IMR-90 (cell line): ENCODE data around the gene LDHB. TPM values are rescaled to one million over a fixed set of nuclear protein-coding genes. Genes with fewer than 3 reads are reported as not detected.
"Not testable (repeated sequence)": the region's sequence is repeated elsewhere in the genome, so short reads cannot be mapped to it uniquely, and the experiment has no call there.

ENCODE experiments used
- ATAC-seq: fragments of 200-7000 bp; cut with Tn5 transposase; 2 replicates; pipeline ENCODE4 v1.9.1; 2020; ENCODE audit warnings: low read depth, mild to moderate bottlenecking, moderate library complexity
- BruUV-seq: library from RNA; stranded (reverse); fragments of 400-500 nt; replicated peaks from 2 replicates; lab custom pipeline; 2021; lab: Mats Ljungman, UMichigan
- CTCF ChIA-PET: fragments of 300-600 bp; formaldehyde crosslinking; extraction: SDS; loops from one replicate; lab custom pipeline; 2021; ENCODE audit warnings: antibody characterized with exemption; lab: Yijun Ruan, JAX
- POLR2A ChIA-PET: fragments of 300-600 bp; sonication (Branson Sonifier 250); formaldehyde crosslinking; loops from one replicate; lab custom pipeline; 2022; ENCODE audit warnings: antibody characterized with exemption; ENCODE audit not compliant: unreplicated experiment; lab: Charles Lee
- DNase-seq: peaks from one replicate; pipeline ENCODE4 v3.0.0; 2013
- H2AFZ ChIP-seq: replicated peaks from 2 replicates; pipeline ENCODE3; 2013; ENCODE audit warnings: low read length, mild to moderate bottlenecking; ENCODE audit not compliant: poor library complexity
- H2AK5ac ChIP-seq: 2 replicates; pipeline ENCODE4 v1.6.1; 2013; ENCODE audit warnings: low read depth, low read length, inconsistent platforms
- H2AK9ac ChIP-seq: replicated peaks from 2 replicates; pipeline ENCODE3; 2013; ENCODE audit warnings: mild to moderate bottlenecking, low read depth, low read length, moderate library complexity; ENCODE audit not compliant: poor library complexity
- H2BK120ac ChIP-seq: 2 replicates; pipeline ENCODE4 v1.6.1; 2013; ENCODE audit warnings: low read depth, low read length, inconsistent platforms
- H2BK15ac ChIP-seq: 3 replicates; pipeline ENCODE4 v1.6.1; 2013; ENCODE audit warnings: low read depth, low read length, inconsistent platforms
- H2BK20ac ChIP-seq: 2 replicates; pipeline ENCODE4 v1.6.1; 2013; ENCODE audit warnings: low read depth, mild to moderate bottlenecking, inconsistent platforms, low read length, moderate library complexity
- H2BK5ac ChIP-seq: 2 replicates; pipeline ENCODE4 v1.6.1; 2013; ENCODE audit warnings: mild to moderate bottlenecking, low read depth, low read length, inconsistent platforms; ENCODE audit not compliant: poor library complexity, severe bottlenecking
- H3K14ac ChIP-seq: replicated peaks from 2 replicates; pipeline ENCODE4 v1.6.1; 2013; ENCODE audit warnings: low read depth, low read length, inconsistent platforms
- H3K18ac ChIP-seq: 2 replicates; pipeline ENCODE4 v1.6.1; 2013; ENCODE audit warnings: low read depth, low read length, control low read depth
- H3K23ac ChIP-seq: 2 replicates; pipeline ENCODE4 v1.6.1; 2013; ENCODE audit warnings: low read depth, low read length, inconsistent platforms
- H3K27ac ChIP-seq: 2 replicates; pipeline ENCODE4 v1.5.1; 2013; ENCODE audit warnings: mild to moderate bottlenecking, control low read depth, low read length; ENCODE audit not compliant: insufficient read depth
- H3K27me3 ChIP-seq: 2 replicates; pipeline ENCODE4 v1.6.1; 2013; ENCODE audit warnings: low read length; ENCODE audit not compliant: control insufficient read depth, insufficient read depth
- H3K36me3 ChIP-seq: 2 replicates; pipeline ENCODE4 v1.6.1; 2013; ENCODE audit warnings: low read length, mixed read lengths; ENCODE audit not compliant: control insufficient read depth, insufficient read depth
- H3K4ac ChIP-seq: 2 replicates; pipeline ENCODE4 v1.6.1; 2013; ENCODE audit warnings: low read depth, low read length, inconsistent platforms
- H3K4me1 ChIP-seq: 2 replicates; pipeline ENCODE4 v1.6.1; 2013; ENCODE audit warnings: low read length, mixed read lengths; ENCODE audit not compliant: control insufficient read depth, insufficient read depth
- H3K4me2 ChIP-seq: 2 replicates; pipeline ENCODE4 v1.6.1; 2013; ENCODE audit warnings: low read depth, mild to moderate bottlenecking, control low read depth, low read length, moderate library complexity
- H3K4me3 ChIP-seq: 2 replicates; pipeline ENCODE4 v1.5.1; 2013; ENCODE audit warnings: low read depth, mild to moderate bottlenecking, control low read depth, low read length, moderate library complexity; ENCODE audit not compliant: insufficient read depth
- H3K56ac ChIP-seq: 2 replicates; pipeline ENCODE4 v1.6.1; 2013; ENCODE audit warnings: low read length, inconsistent platforms; ENCODE audit not compliant: insufficient read depth; ENCODE audit errors: extremely low read depth
- H3K79me1 ChIP-seq, 2 experiments: 2 replicates each; pipeline ENCODE4 v1.6.1; 2013; ENCODE audit warnings: low read length in 2 of 2, inconsistent platforms in 1 of 2, low read depth in 1 of 2
- H3K9ac ChIP-seq: 2 replicates; pipeline ENCODE4 v1.6.1; 2013; ENCODE audit warnings: low read depth, low read length, control low read depth
- H3K9me1 ChIP-seq: 2 replicates; pipeline ENCODE4 v1.6.1; 2013; ENCODE audit warnings: low read length, inconsistent platforms; ENCODE audit not compliant: insufficient read depth
- H3K9me3 ChIP-seq: 2 replicates; pipeline ENCODE4 v1.6.1; 2013; ENCODE audit warnings: low read length; ENCODE audit not compliant: control insufficient read depth, insufficient read depth
- H4K20me1 ChIP-seq: 2 replicates; pipeline ENCODE4 v1.6.1; 2013; ENCODE audit warnings: low read length, inconsistent platforms; ENCODE audit not compliant: insufficient read depth
- H4K5ac ChIP-seq: 2 replicates; pipeline ENCODE4 v1.6.1; 2013; ENCODE audit warnings: mild to moderate bottlenecking, low read depth, low read length, control low read depth
- H4K8ac ChIP-seq, 2 experiments: 2 replicates each; pipeline ENCODE4 v1.6.1; 2013; ENCODE audit warnings: low read depth in 2 of 2, low read length in 2 of 2, control low read depth in 1 of 2, inconsistent platforms in 1 of 2
- H4K91ac ChIP-seq: 2 replicates; pipeline ENCODE4 v1.6.1; 2013; ENCODE audit warnings: low read depth, low read length, inconsistent platforms; ENCODE audit not compliant: insufficient read depth
- WGBS, 2 experiments: methylation state at CpG; one replicate each; pipeline versions ENCODE4 v1.1.5 to v1.1.7; 2013; ENCODE audit warnings: missing lambda C conversion rate in 2 of 2; ENCODE audit not compliant: insufficient read length in 1 of 2; ENCODE audit errors: extremely low coverage in 2 of 2; 5-methylcytosine and 5-hydroxymethylcytosine counted together
- dilution Hi-C: fragments of 300-500 bp; cut with HindIII; formaldehyde crosslinking; loops from one replicate; pipeline ENCODE4 v1.14.3; 2018; ENCODE audit warnings: low sequenced_read_pairs; ENCODE audit not compliant: unreplicated experiment
- in situ Hi-C: fragments of 300-500 bp; cut with MboI; formaldehyde crosslinking; loops from 3 replicates; pipeline ENCODE4 v1.14.3; 2019; ENCODE audit warnings: low sequenced_read_pairs, inconsistent platforms, mixed read lengths
- intact Hi-C: fragments of 100-400 bp; cut with micrococcal nuclease; formaldehyde crosslinking; loops from 2 replicates; pipeline ENCODE4 v1.10.0; 2022
- polyA plus RNA-seq, 3 experiments: library from polyadenylated mRNA; depleted of rRNA; stranded (reverse); fragments of >200 nt; gene quantifications; 2 replicates each; pipeline ENCODE4 v1.2.3, GENCODE V29; 2012; ENCODE audit warnings: low replicate concordance in 1 of 3
- total RNA-seq: library from RNA; depleted of rRNA; stranded (reverse); fragments of >200 nt; gene quantifications from 2 replicates; pipeline ENCODE4 v1.2.3, GENCODE V29; 2012

LDHB gene
- total and polyA plus RNA-seq, 2 of the 4 experiments (the other 2 are of a cell fraction) = 623 to 630 TPM

DNA sequence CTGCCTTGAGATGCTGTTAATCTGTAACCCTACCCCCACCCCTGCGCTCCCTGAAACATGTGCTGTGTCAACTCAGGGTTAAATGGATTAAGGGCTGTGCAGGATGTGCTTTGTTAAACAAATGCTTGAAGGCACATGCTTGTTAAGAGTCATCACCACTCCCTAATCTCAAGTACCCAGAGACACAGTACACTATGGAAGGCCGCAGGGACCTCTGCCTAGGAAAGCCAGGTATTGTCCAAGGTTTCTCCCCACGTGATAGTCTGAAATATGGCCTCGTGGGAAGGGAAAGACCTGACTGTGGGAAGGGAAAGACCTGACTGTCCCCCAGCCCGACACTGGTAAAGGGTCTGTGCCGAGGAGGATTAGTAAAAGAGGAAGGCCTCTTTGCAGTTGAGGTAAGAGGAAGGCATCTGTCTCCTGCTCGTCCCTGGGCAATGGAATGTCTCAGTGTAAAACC lies 12.6 kb downstream of the LDHB start:
- CTCF ChIA-PET, H4K5ac ChIP-seq, H3K4me3 ChIP-seq, H2BK15ac ChIP-seq, H3K4ac ChIP-seq, H2BK120ac ChIP-seq, H3K9me3 ChIP-seq, H2AK9ac ChIP-seq, H2AFZ ChIP-seq, H4K8ac ChIP-seq, H3K18ac ChIP-seq, ATAC-seq, H4K91ac ChIP-seq, H3K23ac ChIP-seq, H3K4me1 ChIP-seq, H3K14ac ChIP-seq, H2BK5ac ChIP-seq, H3K27me3 ChIP-seq, BruUV-seq, H3K56ac ChIP-seq, H2BK20ac ChIP-seq, H2AK5ac ChIP-seq, dilution Hi-C loops, intact Hi-C loops, H3K9ac ChIP-seq, H3K9me1 ChIP-seq, H4K20me1 ChIP-seq, H3K4me2 ChIP-seq: not testable (repeated sequence)
- DNase-seq = peak; percentile 36
- POLR2A ChIA-PET = interaction anchor here (1.0 kb wide), 1 partner anchor 14 kb away, joined by 10 read pairs; no protein-coding TSS in a partner anchor
- peaks cover 17 to 29% of the 10 kb centered on the region in 2 experiments for H3K79me1 ChIP-seq
- WGBS, 2 experiments = no CpG with 5 or more reads among the region's 7 CpGs
- H3K27ac ChIP-seq = peak overlapping the region; percentile 29; the same call in 1 of the 2 replicates
- in situ Hi-C loops = loop anchor here (10.0 kb wide), 1 partner anchor 140 kb away; the partner anchor contains the start of genes GOLT1B and RECQL
- H3K36me3 ChIP-seq = peaks cover 44% of the 10 kb centered on the region
